RPMI8226 (cell line): Measurements from ENCODE around the gene DTNB.
"Not testable (repeated sequence)": the region's sequence is repeated elsewhere in the genome, so short reads cannot be mapped to it uniquely, and the experiment has no call there.

Experiments used
- DNase-seq: peaks from one replicate; pipeline ENCODE4 v3.0.0-alpha.2; 2015

DTNB gene

GRCh38 chr2:25677877-25678276 is 4.5 kb upstream of the DTNB start:
- DNase-seq, result no peak

DNA sequence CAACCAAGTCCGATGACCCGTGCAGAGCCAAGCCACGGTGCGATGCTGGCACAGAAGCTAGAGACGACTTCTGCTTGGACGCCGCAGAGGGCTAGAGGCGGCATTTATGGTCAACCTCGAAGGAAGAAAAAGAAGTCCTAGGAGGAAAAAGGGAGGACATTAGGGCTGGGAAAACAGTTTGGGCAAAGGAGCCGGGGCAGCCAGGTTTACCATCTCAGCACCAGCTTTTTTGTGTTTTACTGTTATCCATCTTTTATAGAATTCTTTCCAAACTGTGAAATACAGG is 643 bp upstream of the DTNB start:
- no peak for DNase-seq

- DNase-seq, result peak; percentile 79
These were observed 680 bp downstream of the DTNB start for GRCh38 chr2:25672494-25673299.

- no peak for DNase-seq
These were observed 1.8 kb downstream of the DTNB start for GRCh38 chr2:25671622-25672021.

DNA sequence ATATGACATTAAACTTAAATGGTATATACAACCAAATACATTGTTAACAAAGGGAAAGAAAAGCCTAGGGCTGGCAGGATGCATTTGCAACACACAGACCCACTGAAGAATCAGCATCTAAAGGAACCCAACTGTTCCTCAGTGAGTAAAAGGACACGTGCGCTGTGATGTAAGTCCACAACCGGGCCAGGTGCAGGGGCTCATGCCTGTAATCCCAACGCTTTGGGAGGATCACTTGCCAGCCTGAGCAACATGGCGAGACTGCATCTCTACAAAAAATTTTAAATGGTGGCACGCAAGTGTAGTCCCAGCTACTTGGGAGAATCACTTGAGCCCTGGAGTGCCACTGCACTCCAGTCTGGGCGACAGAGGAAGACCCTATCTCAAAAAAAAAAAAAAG is 3.9 kb downstream of the DTNB start:
- no peak for DNase-seq

DNA sequence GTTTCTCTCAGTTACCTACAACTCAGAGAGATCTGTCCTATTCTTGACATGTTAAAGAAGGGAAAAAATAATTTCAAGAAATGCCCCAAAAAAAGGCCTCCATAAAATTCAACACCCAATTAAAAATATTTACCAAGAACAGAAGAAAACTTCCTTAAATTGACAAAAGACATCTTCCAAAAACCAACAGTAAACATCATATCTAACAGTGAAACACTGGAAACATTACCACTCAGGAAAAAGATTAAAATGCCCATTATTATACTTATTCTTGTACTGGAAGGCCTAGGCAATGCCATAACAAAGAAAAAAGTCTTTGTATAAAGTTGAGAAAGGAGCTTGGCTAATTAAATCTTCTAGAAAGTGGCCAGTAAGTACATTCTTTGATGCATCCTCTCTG is 7.2 kb downstream of the DTNB start:
- no peak for DNase-seq

GRCh38 chr2:25665429-25665828 is 7.9 kb downstream of the DTNB start:
- not testable (repeated sequence) for DNase-seq

DNA sequence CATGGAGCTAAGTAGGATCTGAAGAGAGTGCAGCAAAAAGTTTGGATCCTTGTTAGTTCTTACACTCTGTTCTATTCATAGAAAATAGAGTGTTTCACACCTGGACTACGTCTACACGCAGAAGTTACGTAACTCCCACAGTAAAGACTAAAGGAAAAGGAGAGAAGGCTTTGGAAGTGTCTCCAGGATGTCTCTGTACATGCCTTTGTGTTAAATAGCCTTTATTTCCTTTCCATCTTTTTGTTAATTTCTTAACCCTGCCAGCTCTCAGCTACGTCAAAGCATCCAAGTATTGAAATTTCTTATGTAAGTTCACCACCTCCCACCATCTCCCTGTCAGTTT is 8.4 kb downstream of the DTNB start:
- no peak for DNase-seq

GRCh38 chr2:25664183-25664964 is 9.0 kb downstream of the DTNB start:
- no peak for DNase-seq

DNA sequence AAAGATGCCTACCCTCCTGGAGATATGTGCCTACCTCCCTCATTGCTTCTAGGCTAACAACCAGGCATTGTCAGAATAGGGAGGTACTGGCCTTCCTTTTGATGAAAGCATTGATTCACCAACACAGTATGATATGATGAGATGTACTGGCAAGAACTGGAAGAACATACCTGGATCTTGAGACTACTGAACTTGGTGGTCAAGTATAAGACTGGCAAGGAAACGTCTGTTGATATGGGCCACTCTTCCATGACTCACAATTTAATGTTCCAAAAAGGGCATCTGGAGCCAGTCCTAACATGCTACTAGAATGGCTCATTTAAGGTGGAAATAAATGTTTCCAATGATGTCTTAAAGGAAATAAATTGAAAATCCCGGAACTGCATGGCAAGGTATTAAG is 18.1 kb downstream of the DTNB start:
- DNase-seq, result no peak

DNA sequence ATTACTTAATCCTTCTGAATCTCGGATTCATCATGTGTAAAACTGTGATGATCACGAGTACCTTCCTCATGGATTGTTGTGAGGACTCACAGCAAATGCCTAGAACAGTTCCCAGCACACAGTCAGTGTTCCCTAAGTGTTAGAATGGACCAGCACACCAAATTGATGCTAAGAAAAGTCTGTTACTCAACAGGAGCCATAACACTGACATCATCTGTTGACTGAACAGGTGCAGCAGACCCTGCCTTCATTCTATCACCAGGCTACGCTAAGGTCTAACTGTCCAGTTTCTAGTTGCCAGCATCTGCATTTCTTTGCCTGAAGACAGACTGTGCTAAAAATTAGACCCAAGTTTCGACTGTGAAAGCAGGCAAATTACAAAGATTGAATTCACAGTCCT is 18.6 kb downstream of the DTNB start:
- DNase-seq, result no peak

GRCh38 chr2:25651782-25652455 is 21.5 kb downstream of the DTNB start:
- no peak for DNase-seq

DNA sequence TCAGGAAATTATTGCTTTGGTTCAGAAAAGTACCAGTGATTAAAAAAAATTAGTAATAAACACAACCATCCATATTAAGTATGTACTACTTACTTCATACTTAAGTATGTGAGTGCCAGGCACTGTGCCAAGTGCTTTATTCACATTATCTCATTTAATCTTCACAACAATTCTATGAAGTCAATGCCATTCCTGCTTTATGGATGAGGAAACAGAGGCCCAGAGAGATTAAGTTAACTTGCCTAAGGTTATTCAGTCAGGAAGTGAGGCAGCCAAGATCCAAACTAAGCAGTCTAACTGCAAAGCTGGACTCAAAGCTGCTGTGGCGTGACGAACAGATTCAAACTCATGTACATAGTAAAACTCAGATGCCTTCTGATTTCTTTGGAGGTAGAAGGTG is 22.3 kb downstream of the DTNB start:
- DNase-seq, result no peak

GRCh38 chr2:25650256-25650655 is 23.1 kb downstream of the DTNB start:
- no peak for DNase-seq

- DNase-seq, result no peak
These were observed 23.6 kb downstream of the DTNB start for GRCh38 chr2:25649786-25650185.

- DNase-seq, result no peak
These were observed 31.1 kb downstream of the DTNB start for GRCh38 chr2:25642298-25642697.

- no peak for DNase-seq
These were observed 33.7 kb downstream of the DTNB start for GRCh38 chr2:25639696-25640095.

- no peak for DNase-seq
These were observed 34.2 kb downstream of the DTNB start for GRCh38 chr2:25639131-25639530.

DNA sequence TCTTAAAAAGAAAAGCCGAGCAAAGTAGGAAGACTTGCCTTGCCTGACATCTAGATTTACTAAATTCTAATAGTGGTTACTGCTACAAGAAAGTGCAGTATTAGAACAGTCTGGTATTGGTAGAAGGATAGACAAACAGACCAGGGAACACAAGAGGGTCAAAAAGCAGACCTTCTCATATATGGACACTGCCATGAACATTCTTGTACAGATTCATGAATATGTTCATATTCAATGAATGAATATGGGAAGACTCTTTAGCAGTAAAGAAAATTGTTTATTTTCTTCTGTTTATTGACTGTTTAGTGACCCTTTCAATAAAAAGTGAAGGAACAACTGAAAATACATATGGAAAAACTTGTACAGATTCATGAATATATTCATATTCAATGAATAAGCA is 37.6 kb downstream of the DTNB start:
- no peak for DNase-seq

DNA sequence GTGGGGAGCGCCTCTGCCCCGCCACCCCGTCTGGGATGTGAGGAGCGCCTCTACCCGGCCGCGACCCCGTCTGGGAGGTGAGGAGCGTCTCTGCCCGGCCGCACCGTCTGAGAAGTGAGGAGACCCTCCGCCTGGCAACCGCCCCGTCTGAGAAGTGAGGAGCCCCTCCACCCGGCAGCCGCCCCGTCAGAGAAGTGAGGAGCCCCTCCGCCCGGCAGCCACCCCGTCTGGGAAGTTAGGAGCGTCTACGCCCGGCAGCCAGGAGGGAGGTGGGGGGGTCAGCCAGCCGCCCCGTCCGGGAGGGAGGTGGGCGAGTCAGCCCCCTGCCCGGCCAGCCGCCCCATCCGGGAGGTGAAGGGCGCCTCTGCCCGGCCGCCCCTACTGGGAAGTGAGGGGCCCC is 39.6 kb downstream of the DTNB start:
- DNase-seq, result not testable (repeated sequence)

GRCh38 chr2:25632396-25632795 is 41.0 kb downstream of the DTNB start:
- DNase-seq, result no peak

GRCh38 chr2:25624635-25625034 is 48.7 kb downstream of the DTNB start:
- DNase-seq, result no peak

GRCh38 chr2:25623361-25623760 is 50.0 kb downstream of the DTNB start:
- no peak for DNase-seq

- no peak for DNase-seq
These were observed 52.7 kb downstream of the DTNB start for GRCh38 chr2:25620711-25621110.
